HG02678 (cell line): ENCODE measurements around the gene PPP1R15B.

Experiments used
- ATAC-seq: cut with Tn5 transposase; IDR thresholded peaks from one replicate; pipeline ENCODE4 v1.9.1; 2021; ENCODE audit warnings: mild to moderate bottlenecking, moderate library complexity; ENCODE audit not compliant: unreplicated experiment

Gene PPP1R15B

GRCh38 chr1:204411451-204412204 lies at the start of gene PPP1R15B:
PPP1R15B (minus strand) TSS chr1:204411817; CDS start chr1:204411411, 406 bp downstream.
- peak; percentile 93 for ATAC-seq

- no peak for ATAC-seq
Measured at GRCh38 chr1:204460346-204460745, 48.7 kb upstream of the PPP1R15B start.

DNA sequence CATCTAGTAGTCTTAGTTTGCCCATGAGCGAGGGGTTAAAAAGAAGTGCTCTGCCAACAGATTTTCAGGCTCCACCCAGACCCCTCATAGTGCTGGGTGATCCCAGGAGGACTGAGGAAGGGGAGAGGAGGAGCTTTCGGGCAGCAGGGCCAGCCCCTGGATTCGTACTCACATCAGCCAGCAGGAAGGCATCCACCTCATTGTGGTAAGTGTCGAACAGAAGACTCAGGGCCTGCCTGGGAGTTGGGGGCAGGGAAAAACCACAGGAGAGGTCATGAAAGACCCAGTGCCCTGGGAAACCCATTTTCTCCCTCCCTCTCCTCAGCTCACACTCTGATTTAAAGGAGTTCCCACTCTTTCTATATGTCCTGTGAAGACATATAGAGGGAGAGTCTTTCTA lies 48.1 kb upstream of the PPP1R15B start:
- ATAC-seq: no peak

DNA sequence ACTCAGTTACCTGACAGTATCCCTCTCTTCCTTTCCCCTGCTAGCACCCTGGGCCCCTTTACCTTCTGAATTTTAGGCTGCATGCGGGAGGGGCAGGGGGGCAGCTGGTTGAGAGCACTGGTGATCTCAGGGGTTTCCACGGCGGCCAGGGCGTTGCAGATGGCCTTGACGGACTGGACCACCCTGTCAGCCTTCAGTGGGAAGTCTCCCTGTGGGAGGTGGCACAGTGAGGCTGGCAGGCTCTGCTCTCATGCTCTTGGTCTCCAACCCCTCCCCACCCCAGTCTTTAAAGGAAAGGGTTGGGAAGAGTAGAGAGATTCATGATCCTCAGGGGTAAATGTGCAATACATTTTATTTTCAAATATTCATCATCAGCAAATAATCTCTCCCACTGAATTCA lies 46.0 kb upstream of the PPP1R15B start:
- ATAC-seq: no peak

GRCh38 chr1:204456826-204457442 lies 45.3 kb upstream of the PPP1R15B start:
- no peak for ATAC-seq

DNA sequence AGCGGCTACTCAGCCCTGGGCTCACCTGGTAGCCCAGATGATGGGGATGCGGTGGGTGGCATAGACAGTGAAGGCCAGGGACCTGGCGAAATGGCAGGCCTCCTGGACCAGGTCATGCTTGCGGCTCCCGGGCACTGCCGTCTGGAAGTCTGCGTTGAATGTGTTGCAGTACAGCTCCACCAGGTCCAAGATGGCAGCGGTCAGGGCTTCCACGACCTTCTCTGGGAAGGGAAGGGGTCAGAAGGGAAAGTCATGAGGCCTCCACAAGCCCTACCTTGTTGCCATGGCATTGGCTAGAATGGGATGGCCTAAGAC lies 44.2 kb upstream of the PPP1R15B start:
- no peak for ATAC-seq

- ATAC-seq: no peak
Measured at GRCh38 chr1:204455063-204455830, 43.6 kb upstream of the PPP1R15B start.

DNA sequence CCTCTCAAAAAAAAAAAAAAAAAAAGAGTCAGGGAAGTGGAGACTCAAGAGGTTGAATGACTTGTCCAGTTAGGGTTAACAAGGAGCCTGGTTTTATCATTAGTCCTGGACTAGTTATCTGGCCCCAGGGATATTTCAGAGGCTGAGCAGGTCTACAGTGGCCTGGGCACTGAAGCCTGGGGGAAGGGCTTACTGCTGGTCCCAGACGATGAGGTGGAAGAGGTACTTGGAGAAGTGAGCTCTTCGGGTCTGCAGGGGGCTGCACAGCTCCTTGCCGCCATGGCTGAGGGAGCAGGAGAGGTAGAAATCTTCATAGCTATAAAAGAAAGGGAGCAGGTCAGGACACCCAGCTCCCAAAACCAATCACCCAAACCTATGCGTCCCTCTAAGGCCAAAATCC lies 42.9 kb upstream of the PPP1R15B start:
- ATAC-seq: no peak

DNA sequence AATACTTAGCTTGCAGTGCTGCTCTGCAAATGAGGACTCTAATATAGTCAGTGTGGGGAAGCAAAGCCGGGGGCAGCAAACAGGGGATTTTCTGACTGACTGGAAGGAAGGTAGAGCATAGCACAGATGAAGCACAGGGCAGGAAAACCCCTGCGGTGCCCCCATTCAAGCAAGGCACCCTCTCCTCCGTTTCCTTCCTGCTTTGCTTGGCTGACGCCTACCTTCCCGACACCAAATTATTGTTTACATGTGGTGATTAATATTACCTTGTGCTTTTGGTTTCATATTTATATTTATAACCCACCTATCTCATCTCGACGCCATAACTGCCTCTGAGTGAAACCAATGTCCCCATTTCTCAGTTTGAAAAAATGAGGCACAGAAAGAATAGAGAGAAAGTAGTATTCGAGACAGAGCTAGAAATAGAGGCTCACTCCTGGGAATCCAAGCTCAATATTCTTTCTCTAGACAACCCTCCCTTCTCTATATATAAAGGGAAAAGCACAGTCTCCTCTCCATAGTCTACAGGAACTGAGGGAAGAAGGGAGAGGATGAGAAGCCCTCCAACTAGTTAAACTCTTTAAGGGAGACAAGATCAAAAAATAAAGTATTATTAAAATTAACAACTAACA lies 41.6 kb upstream of the PPP1R15B start:
- peak; percentile 79 for ATAC-seq

GRCh38 chr1:204451352-204452124 lies 39.9 kb upstream of the PPP1R15B start:
- ATAC-seq: no peak

DNA sequence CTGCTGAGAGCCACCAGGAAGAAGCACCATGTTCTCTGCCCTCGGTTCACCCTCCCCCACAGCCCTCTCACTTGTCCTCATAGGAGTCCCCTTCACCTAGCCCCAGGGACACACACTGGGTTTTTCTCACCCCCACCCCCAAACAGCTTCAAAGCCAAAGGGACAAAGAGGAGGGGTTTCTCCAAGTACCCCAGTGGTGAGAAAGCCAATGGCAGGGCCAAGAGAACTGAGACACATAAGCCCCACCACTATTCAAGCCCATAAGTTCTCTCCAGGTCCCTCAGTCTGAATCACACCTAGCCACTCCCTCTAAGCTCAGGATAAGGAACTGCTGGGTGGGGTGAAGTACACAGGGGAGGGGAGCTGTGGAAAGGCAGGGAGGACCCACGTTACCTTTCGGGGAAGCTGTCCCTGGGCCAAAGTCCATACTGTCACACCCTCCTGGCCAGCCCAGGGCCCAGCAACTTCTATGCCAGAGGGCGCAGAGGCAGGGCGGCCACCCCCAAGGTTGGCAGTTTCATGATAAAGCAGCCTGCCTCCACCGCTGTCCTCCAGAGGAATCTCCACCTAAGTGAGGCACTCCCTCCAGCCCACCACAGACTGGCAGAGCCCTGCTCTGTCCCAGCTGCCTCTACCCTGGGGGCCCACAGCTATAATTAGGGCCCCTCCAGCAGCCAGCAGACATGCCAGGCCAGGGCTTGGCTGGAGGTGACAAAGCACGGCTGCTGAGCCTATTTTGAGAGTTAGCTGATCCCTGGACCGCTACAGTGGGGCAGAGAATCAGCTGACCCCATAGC lies 39.0 kb upstream of the PPP1R15B start:
- ATAC-seq: no peak

DNA sequence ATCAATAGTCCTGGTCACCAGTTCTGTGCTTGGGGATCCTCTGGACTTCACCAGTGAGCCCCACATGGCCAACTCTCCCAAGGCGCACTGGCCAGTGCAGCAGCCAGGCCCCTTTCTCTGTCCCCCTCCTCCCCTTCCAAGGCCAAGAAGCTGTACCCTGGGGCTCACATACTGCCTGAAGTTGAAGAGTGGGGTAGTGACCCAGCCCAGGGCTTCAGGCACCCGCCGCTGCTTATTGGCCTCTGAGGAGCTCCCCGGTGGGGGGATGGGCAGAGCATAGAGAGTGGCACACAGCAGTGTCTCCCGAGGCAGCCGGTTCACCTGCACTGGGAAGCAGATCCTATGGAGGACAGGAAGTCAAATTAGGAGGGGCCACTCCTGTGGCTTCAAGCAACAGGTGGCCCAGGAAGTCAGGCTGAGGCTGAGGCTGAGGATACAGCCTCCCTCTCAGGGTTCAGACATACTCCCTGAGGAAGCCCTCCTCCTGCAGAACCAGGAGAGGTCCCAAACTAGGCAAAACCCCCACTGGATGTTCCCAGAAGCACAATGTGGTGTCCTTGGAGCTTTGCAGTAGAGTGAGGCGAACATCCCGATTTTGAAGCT lies 38.2 kb upstream of the PPP1R15B start:
- ATAC-seq: no peak

- ATAC-seq: no peak
Measured at GRCh38 chr1:204448991-204449677, 37.5 kb upstream of the PPP1R15B start.

DNA sequence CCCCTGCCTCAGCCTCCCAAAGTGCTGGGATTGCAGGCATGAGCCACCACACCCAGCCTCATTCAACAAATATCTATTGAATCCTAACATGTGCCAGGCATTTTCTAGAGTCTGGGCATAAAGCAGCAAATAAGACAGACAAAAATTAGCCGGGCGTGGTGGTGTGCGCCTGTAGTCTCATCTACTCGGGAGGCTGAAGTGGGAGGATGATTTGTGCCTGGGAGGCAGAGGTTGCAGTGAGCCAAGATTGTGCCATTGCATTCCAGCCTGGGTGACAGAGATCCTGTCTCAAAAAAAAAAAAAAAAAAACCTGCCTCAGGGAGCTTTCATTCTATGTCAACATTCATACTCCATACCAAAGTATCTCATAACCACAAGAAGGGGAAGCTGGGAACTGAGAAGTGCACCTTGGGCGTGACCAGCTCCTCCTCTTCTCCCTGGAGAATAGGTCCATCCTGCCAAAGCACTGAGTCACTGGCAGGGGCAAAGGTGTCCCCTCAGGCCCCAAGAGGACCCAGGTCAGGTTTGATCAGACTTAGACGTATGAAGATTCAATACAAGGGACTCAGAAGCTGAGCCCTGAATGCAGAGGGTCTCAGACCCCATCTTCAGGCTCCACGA lies 36.8 kb upstream of the PPP1R15B start:
- no peak for ATAC-seq

DNA sequence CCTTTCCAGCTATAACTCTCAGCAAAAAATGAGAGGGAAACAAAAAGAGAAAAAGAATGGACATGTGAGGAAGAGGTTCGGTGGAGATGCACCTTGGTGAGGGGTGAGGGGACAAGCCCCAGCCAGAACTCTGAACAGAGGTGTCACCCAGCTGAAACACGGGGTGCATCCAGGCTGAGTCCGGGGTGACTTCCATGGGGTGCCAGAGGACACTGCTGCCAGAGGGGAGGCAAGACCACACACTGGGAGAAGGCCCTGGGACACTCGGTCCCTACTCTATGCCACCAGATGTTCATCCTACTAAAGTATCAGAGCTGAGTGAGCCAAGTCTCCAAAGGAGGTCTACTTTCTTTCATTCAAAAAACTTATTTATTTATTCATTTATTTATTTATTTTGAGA lies 36.1 kb upstream of the PPP1R15B start:
- no peak for ATAC-seq

GRCh38 chr1:204447190-204447589 lies 35.6 kb upstream of the PPP1R15B start:
- no peak for ATAC-seq

- ATAC-seq: peak; percentile 71
Measured at GRCh38 chr1:204446413-204447111, 34.9 kb upstream of the PPP1R15B start.

DNA sequence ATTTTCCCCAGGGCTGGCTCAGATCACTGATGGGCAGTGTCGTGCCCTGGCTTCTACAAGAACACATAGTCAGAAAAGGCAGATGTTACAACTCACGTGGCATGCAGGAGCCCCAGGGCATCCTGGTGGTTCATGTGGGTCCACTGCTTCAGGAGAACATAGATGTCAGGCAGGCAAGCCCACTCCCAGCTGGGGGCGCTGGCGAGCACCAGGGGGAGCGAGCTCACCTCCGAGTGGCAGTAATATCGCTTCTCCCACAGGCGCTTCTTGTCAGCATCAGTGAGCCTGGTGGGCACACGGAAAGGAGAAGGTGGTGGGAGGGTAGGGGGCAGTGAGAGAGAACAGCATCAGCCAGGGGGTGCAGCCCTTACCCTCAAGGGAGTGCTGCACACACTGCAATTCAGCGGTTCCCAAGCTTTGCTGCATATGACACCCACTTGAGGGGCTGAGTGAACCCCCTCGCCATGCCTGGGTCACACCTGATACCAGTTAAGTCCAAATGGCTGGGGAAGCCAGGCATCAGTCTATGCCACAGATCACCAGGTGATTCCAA lies 34.3 kb upstream of the PPP1R15B start:
- no peak for ATAC-seq
